ENCODE data around the gene EXOC4. TPM values are rescaled to one million over a fixed set of nuclear protein-coding genes. Genes with fewer than 3 reads are reported as not detected.

Gene EXOC4
- total and polyA plus RNA-seq, 2 experiments from 2014 or later, result 23.9 to 51.7 TPM

DNA sequence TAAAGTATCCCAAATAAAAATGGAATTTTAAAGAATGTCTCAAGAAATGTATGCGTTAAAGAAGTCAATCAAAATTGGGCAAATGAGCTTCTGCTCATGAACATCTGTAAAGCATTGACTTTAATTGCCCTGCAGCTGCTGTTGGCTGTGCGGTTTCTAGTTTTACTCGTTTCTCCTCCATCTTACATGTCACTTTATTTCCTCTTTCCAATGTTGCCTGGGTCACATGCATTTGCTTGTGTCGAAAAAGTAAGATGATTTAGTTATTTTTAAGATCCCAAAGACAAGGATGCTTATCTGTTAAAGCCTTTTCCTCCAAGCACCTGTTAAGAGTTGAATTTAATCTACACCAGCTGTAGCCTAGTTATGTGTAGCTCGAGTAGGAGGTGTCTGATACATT is 310.4 kb downstream of the EXOC4 start:
- in situ Hi-C loops (cut with MboI), result no loop called here
- Histone ChIP-seq H3K4me1 (ENCODE audit: insufficient read depth) (peaks cover 30% of the 10 kb centered on the region), H3K27ac (peak overlapping the region; percentile 76)

DNA sequence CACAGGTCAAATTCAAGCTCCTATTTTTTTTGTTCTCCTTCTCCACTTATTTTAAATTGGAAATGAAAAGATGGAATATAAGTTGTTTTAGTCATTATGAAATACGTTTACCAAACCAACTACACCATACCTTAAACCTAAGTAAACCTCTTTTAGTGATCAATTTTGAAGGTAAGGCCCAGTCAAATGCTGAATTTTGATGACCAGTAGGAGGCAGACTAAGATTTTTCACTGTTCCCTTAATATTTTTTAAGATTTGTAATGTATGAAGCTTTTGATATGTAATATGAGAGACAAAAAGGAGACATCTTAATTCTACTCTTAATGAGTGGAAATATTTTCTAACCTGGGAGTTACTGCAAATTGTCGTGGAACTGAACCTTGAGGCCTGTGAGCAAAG is 311.6 kb downstream of the EXOC4 start:
- Histone ChIP-seq H3K4me2 (ENCODE audit: unreplicated experiment) (no peak overlapping the region), H3K4me3 (no peak overlapping the region), H3K4me1 (ENCODE audit: insufficient read depth) (peaks cover 38% of the 10 kb centered on the region), H3K9ac (no peak overlapping the region), H3K36me3 (ENCODE audit: low read depth) (no peaks in the 10 kb centered on the region), H3K9me2 (ENCODE audit: insufficient read depth) (no peaks in the 10 kb centered on the region), H3K79me2 (ENCODE audit: insufficient read depth) (no peaks in the 10 kb centered on the region), H2AFZ (no peak overlapping the region), H3K9me3 (ENCODE audit: low read depth) (no peaks in the 10 kb centered on the region), H3K27me3 (replicated peaks; ENCODE audit: insufficient read depth) (no peaks in the 10 kb centered on the region), H3K27ac (no peak overlapping the region), H3F3A (ENCODE audit: insufficient read depth) (peaks cover 32% of the 10 kb centered on the region), H4K20me1 (ENCODE audit: insufficient read depth) (no peaks in the 10 kb centered on the region)
- TF ChIP-seq EZH2phosphoT487 (IDR thresholded peaks at IDR 0.05; ENCODE audit: insufficient read depth, low read depth), result no peak
- TF ChIP-seq EZH2 (IDR thresholded peaks at IDR 0.05; ENCODE audit: insufficient read depth, poor library complexity, severe bottlenecking), result no peak
- WGBS, 2 experiments (ENCODE audit: low coverage in 1 of 2, low lambda C conversion rate in 2 of 2, missing lambda C conversion rate in 2 of 2), result 95 to 96% methylated on average over 2 of the region's 2 CpGs
- no peak for DNase-seq
- in situ Hi-C loops (cut with MboI), result no loop called here

More for the DNA sequence above, 310.4 kb downstream of the EXOC4 start:
- no peaks in the 10 kb centered on the region for H3K9me2 ChIP-seq (ENCODE audit: insufficient read depth)
- 0 out of 2 replicates have a peak overlapping the region, but pooled peaks have one; percentile 43 for H3K9ac ChIP-seq
- no peaks in the 10 kb centered on the region for H3K27me3 ChIP-seq (replicated peaks; ENCODE audit: insufficient read depth)
- H3K4me2 ChIP-seq (ENCODE audit: unreplicated experiment), result peak overlapping the region; percentile 72
- 38 to 43% methylated on average over 5 of the region's 5 CpGs for WGBS, 2 experiments (ENCODE audit: low coverage in 1 of 2, low lambda C conversion rate in 2 of 2, missing lambda C conversion rate in 2 of 2)
- H3K9me3 ChIP-seq (ENCODE audit: low read depth), result no peaks in the 10 kb centered on the region
- peak overlapping the region; percentile 55 for H3K4me3 ChIP-seq
- no peak overlapping the region for H2AFZ ChIP-seq
- peaks cover 32% of the 10 kb centered on the region for H3F3A ChIP-seq (ENCODE audit: insufficient read depth)
- TF ChIP-seq EZH2 (IDR thresholded peaks at IDR 0.05; ENCODE audit: insufficient read depth, poor library complexity, severe bottlenecking) (no peak), EZH2phosphoT487 (IDR thresholded peaks at IDR 0.05; ENCODE audit: insufficient read depth, low read depth) (no peak)
- no peaks in the 10 kb centered on the region for H4K20me1 ChIP-seq (ENCODE audit: insufficient read depth)
- peak; percentile 7 for DNase-seq
- H3K79me2 ChIP-seq (ENCODE audit: insufficient read depth), result no peaks in the 10 kb centered on the region
- no peaks in the 10 kb centered on the region for H3K36me3 ChIP-seq (ENCODE audit: low read depth)

DNA sequence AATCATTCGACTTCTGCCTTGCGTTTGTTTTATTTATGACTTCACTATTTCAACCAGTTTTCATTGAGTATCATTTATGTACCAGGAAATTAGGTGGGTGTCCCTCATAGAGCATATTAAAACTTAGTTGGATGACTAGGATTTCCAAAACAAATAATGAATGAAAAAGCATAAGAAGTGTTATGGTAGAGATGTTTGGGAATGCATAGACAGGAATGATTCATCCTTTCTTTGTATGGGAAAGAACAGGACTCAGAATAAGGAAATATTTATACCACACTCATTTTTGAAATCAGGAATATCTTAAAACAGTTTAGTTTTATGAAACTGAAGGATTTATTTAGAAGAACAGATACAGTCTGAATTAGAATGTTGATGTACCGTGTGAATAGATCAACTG is 315.7 kb downstream of the EXOC4 start:
- TF ChIP-seq EZH2 (IDR thresholded peaks at IDR 0.05; ENCODE audit: insufficient read depth, poor library complexity, severe bottlenecking) (no peak), EZH2phosphoT487 (IDR thresholded peaks at IDR 0.05; ENCODE audit: insufficient read depth, low read depth) (no peak)
- Histone ChIP-seq H3K4me1 (ENCODE audit: insufficient read depth) (peaks cover 19% of the 10 kb centered on the region), H3K9ac (no peak overlapping the region), H2AFZ (no peak overlapping the region), H3F3A (ENCODE audit: insufficient read depth) (peaks cover 4% of the 10 kb centered on the region), H3K36me3 (ENCODE audit: low read depth) (no peaks in the 10 kb centered on the region), H3K9me2 (ENCODE audit: insufficient read depth) (no peaks in the 10 kb centered on the region), H3K27ac (no peak overlapping the region), H3K79me2 (ENCODE audit: insufficient read depth) (no peaks in the 10 kb centered on the region), H3K27me3 (replicated peaks; ENCODE audit: insufficient read depth) (no peaks in the 10 kb centered on the region), H4K20me1 (ENCODE audit: insufficient read depth) (no peaks in the 10 kb centered on the region), H3K4me3 (no peak overlapping the region), H3K9me3 (ENCODE audit: low read depth) (no peaks in the 10 kb centered on the region), H3K4me2 (ENCODE audit: unreplicated experiment) (no peak overlapping the region)
- no peak for DNase-seq
- in situ Hi-C loops (cut with MboI), result no loop called here
- 96 to 97% methylated on average over 3 of the region's 3 CpGs for WGBS, 2 experiments (ENCODE audit: low coverage in 1 of 2, low lambda C conversion rate in 2 of 2, missing lambda C conversion rate in 2 of 2)

DNA sequence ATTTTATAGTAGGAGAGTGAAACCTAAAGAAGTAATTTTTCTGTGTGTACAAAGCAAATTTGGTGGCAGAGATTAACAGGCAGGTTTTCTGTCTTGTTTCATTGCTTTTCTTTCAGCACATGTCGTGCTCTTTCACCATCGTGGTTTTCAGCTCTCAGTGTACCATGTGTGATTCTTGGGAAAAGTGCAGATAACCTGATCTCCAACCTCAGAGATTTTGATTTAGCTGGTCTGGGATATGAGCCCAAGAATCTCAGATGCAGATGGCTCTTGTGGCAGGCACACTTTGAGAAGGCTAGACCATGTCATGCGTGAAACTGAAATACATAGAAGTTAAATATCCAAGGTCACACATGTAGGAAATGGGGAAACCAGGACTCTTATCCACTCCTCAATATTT is 317.4 kb downstream of the EXOC4 start:
- Histone ChIP-seq H3K9ac (no peak overlapping the region), H3K4me3 (no peak overlapping the region), H3K4me1 (ENCODE audit: insufficient read depth) (peaks cover 17% of the 10 kb centered on the region), H2AFZ (no peak overlapping the region), H3K4me2 (ENCODE audit: unreplicated experiment) (no peak overlapping the region), H3K9me2 (ENCODE audit: insufficient read depth) (no peaks in the 10 kb centered on the region), H3K27me3 (replicated peaks; ENCODE audit: insufficient read depth) (no peaks in the 10 kb centered on the region), H3K79me2 (ENCODE audit: insufficient read depth) (no peaks in the 10 kb centered on the region), H4K20me1 (ENCODE audit: insufficient read depth) (no peaks in the 10 kb centered on the region), H3K9me3 (ENCODE audit: low read depth) (no peaks in the 10 kb centered on the region), H3K36me3 (ENCODE audit: low read depth) (no peaks in the 10 kb centered on the region), H3K27ac (no peak overlapping the region), H3F3A (ENCODE audit: insufficient read depth) (no peaks in the 10 kb centered on the region)
- in situ Hi-C loops (cut with MboI), result no loop called here
- DNase-seq, result no peak
- WGBS, 2 experiments (ENCODE audit: low coverage in 1 of 2, low lambda C conversion rate in 2 of 2, missing lambda C conversion rate in 2 of 2), result 98% methylated on average over 3 of the region's 3 CpGs
- TF ChIP-seq EZH2phosphoT487 (IDR thresholded peaks at IDR 0.05; ENCODE audit: insufficient read depth, low read depth) (no peak), EZH2 (IDR thresholded peaks at IDR 0.05; ENCODE audit: insufficient read depth, poor library complexity, severe bottlenecking) (no peak)

DNA sequence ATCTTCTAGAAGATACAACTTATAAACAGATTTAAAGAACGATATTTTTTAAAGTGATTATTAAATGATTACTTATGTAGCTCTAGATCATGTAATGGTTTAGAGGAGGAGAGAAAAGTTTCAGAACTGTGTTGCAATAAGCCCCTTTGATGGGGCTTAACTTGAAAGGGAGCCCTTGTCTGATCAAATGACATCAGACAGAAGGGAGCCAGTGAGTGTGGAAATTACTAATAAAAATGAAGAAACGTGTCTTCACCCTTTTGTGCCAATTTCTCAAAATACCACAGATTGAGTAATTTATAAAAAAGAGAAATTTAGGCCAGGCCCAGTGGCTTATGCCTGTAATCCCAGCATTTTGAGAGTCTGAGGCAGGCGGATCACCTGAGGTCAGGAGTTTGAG is 318.2 kb downstream of the EXOC4 start:
- no peak overlapping the region for H3K4me3 ChIP-seq
- no peak overlapping the region for H3K4me2 ChIP-seq (ENCODE audit: unreplicated experiment)
- 45 to 49% methylated on average over 3 of the region's 3 CpGs for WGBS, 2 experiments (ENCODE audit: low coverage in 1 of 2, low lambda C conversion rate in 2 of 2, missing lambda C conversion rate in 2 of 2)
- H3K9ac ChIP-seq, result no peak overlapping the region
- in situ Hi-C loops (cut with MboI), result no loop called here
- DNase-seq, result peak; percentile 57
- no peaks in the 10 kb centered on the region for H3K9me2 ChIP-seq (ENCODE audit: insufficient read depth)
- no peak for TF ChIP-seq EZH2 (IDR thresholded peaks at IDR 0.05; ENCODE audit: insufficient read depth, poor library complexity, severe bottlenecking)
- TF ChIP-seq EZH2phosphoT487 (IDR thresholded peaks at IDR 0.05; ENCODE audit: insufficient read depth, low read depth), result no peak
- H3K27me3 ChIP-seq (replicated peaks; ENCODE audit: insufficient read depth), result no peaks in the 10 kb centered on the region
- peaks cover 24% of the 10 kb centered on the region for H3K4me1 ChIP-seq (ENCODE audit: insufficient read depth)
- no peaks in the 10 kb centered on the region for H3F3A ChIP-seq (ENCODE audit: insufficient read depth)
- no peaks in the 10 kb centered on the region for H4K20me1 ChIP-seq (ENCODE audit: insufficient read depth)
- no peak overlapping the region for H3K27ac ChIP-seq
- no peak overlapping the region for H2AFZ ChIP-seq
- no peaks in the 10 kb centered on the region for H3K36me3 ChIP-seq (ENCODE audit: low read depth)
- no peaks in the 10 kb centered on the region for H3K79me2 ChIP-seq (ENCODE audit: insufficient read depth)
- no peaks in the 10 kb centered on the region for H3K9me3 ChIP-seq (ENCODE audit: low read depth)
